ENCODE measurements around the gene ESYT1.

ESYT1 gene

DNA sequence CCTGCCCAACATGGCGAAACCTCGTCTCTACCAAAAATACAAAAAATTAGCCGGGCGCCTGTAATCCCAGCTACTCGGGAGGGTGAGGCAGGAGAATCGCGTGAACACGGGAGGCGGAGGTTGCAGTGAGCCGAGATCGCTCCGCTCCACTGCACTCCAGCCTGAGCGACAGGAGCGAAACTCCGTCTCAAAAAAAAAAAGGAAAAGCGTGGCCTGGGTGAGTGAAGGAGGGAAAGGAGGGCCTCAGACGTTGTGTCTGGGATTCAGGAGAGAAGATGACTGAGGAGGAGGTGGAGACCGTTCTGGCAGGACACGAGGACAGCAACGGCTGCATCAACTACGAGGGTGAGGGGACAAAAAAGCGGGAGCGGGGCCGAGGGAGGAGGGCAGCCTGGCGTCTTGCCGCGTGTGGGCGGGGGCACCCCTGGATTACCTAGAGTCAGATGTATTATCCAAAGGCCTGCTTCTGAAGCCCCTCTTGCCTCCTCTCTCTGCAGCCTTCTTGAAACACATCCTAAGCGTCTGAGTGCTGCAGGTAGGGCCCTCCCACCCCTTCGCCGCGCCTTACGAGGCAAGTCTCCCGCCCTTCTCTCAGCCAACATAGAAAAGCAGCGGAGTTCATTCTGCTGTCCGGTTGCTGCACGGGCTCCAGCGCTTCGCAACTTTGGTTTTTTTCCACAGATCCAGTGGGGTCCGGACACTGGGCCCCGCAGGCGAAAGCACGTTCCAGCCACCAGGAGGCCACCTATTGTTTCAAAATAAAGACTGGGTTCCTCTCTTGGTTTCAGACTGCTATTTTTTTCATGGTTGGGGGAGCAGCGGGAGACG lies 29.3 kb downstream of the ESYT1 start:
- DNase-seq: peak; percentile 92

GRCh38 chr12:56158029-56158925 lies 30.2 kb downstream of the ESYT1 start, which contains the start of gene MYL6:
TSS of gene MYL6 (plus strand) at chr12:56158359. CDS start at chr12:56158402, 43 bp downstream.
- DNase-seq: peak; percentile 98

- DNase-seq: peak; percentile 74
Measured at GRCh38 chr12:56158926-56159461, 30.9 kb downstream of the ESYT1 start.

DNA sequence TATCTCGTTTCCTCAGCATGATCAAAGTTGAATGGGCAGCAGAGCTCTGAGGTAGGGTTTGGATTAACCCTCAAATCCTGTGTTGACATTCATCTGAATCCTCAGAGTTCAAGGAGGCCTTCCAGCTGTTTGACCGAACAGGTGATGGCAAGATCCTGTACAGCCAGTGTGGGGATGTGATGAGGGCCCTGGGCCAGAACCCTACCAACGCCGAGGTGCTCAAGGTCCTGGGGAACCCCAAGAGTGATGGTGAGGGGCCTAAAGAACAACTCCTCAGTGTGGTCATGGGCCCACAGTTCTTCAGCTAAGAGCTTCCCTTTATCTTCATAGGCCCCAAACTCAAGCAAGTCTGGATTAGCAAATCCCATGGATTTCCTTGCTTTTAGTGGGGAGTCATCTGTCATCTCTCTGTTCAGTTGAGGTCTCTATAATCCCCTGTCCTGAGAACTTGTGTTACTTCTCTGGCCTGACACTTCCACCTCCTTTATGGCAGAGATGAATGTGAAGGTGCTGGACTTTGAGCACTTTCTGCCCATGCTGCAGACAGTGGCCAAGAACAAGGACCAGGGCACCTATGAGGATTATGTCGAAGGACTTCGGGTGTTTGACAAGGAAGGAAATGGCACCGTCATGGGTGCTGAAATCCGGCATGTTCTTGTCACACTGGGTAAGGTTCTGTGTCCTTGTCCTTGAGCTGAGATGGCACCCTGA lies 31.6 kb downstream of the ESYT1 start:
- peak; percentile 9 for DNase-seq

DNA sequence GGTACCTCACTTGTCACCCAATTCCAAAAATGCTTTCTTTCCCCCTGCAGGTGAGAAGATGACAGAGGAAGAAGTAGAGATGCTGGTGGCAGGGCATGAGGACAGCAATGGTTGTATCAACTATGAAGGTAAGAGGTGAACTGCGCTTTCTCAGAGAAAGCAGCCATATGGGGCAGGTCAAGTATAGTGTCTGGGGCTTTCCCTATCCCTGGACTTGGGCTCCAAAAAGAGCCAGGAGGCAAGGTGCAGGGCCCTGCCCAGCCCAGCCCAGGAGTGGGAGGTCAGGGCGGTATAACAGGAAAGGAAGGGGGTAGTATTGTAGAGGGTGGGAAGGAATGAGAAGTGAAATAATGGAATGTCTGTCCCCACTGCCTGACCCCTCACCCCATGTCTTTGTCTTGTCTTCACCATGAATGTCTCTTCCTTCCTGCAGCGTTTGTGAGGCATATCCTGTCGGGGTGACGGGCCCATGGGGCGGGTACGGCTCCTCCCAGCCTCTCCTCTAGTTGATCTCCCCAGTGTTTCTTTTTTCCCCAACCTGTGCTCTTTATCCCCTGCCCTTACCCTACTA lies 32.2 kb downstream of the ESYT1 start:
- peak; percentile 70 for DNase-seq

DNA sequence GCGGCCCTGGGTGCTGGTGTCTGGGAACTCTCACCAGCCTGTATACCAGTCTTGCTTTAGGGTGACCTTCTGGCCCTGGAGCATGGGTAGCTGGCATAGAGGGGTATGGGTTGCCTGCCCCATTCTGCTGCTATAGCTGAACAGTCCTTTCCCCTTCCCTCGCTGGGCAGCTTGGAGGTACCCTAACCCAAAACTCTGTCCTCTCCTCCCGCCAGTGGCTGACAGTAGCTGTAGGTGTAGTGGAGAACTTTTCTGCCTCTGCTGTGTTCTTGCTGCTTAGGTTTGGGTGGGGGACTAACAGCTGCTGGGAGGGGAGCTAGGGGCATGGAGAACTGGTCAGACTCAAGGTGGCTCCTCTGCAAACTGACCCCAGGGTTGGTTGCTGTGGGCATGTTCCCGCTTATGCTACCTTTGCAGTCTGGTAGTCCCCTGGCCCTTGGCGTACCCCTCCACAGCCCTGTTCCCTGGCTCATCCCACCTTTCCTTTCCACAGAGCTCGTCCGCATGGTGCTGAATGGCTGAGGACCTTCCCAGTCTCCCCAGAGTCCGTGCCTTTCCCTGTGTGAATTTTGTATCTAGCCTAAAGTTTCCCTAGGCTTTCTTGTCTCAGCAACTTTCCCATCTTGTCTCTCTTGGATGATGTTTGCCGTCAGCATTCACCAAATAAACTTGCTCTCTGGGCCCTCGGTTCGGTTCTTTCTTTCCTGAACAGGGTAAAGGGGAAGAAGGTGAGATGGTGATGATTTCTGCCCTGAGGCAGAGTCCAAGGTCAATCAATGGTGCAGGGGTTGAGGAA lies 33.0 kb downstream of the ESYT1 start:
- DNase-seq: no peak

- peak; percentile 23 for DNase-seq
Measured at GRCh38 chr12:56161690-56162351, 33.8 kb downstream of the ESYT1 start.

GRCh38 chr12:56162468-56163290 lies 34.6 kb downstream of the ESYT1 start:
- peak; percentile 33 for DNase-seq

- peak; percentile 28 for DNase-seq
Measured at GRCh38 chr12:56163533-56164344, 35.7 kb downstream of the ESYT1 start.

GRCh38 chr12:56164345-56164729 lies 36.3 kb downstream of the ESYT1 start:
- peak; percentile 26 for DNase-seq

- DNase-seq: no peak
Measured at GRCh38 chr12:56165369-56165768, 37.3 kb downstream of the ESYT1 start.

- DNase-seq: no peak
Measured at GRCh38 chr12:56169229-56169759, 41.2 kb downstream of the ESYT1 start.

- DNase-seq: no peak
Measured at GRCh38 chr12:56172839-56173238, 44.8 kb downstream of the ESYT1 start.

DNA sequence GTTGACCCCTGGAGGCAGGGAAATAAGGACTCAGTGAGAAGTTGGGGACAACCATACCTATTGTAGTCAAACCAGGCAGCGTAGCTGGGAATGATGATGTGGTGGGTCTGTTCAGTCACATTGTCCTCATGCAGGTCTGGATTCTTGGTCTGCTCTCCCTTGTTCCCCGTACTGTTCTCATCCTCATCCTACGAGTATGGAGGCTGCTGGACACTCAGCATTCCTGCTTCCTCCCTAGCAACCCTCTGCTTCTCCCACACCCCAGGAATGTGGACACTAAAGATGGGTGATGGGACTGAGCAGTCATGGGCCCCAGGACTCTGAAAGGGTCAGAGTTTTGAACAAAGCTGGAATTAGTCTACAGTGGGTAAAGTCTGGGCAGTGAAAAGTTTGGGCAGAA lies 50.3 kb downstream of the ESYT1 start:
- DNase-seq: no peak

GRCh38 chr12:56186957-56187356 lies 58.9 kb downstream of the ESYT1 start:
- no peak for DNase-seq

DNA sequence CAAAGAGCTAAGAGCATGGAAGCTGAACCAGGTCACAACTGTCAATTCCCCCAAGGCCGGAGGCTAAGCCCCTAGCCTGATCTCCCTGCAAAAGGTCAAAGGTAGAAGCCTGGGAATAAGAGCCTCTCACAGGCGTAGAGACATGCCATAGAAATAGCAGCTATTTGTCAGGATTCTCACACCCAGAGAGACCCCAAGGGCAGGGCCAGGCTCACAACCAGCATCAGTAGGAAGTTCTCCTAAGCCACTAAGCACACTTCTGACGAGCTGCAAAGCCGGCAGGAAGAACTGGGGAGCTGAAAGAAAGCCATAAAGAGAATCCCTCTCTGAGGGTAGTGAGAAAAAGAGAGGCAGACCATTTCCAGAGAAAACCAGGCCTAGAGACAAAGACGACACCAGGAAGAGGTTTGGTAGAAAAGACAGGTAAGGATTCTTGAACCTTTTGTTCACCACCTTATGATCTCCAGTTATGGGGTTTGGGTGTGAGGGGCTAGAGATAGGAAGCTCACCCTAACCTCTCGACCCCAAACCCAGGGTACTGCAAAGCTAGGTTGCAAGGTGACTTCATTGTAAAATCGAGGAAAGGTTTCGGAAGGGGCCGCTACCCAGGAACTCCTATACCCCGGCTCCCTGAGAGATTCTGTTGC lies 60.2 kb downstream of the ESYT1 start:
- peak; percentile 29 for DNase-seq

GRCh38 chr12:56188778-56189098 lies 60.7 kb downstream of the ESYT1 start:
- DNase-seq: no peak

GRCh38 chr12:56189099-56189917 lies 61.2 kb downstream of the ESYT1 start, which contains the start of gene SMARCC2:
TSS of gene SMARCC2 (minus strand) at chr12:56189483. CDS start at chr12:56189461, 22 bp downstream.
- peak; percentile 90 for DNase-seq
